ENCODE results near the gene TRIM29. TPM values are rescaled to one million over a fixed set of nuclear protein-coding genes. Genes with fewer than 3 reads are reported as not detected.

TRIM29 gene
- total and polyA plus RNA-seq, 10 of the 15 experiments (the other 5 are each of a cell fraction or from before 2014, with no cell fraction given): 0.08 to 0.67 (median 0.26) TPM; not detected in 5

GRCh38 chr11:120073196-120073595 lies 64.7 kb downstream of the TRIM29 start:
- POLR2A ChIA-PET: no interaction called here
- Histone ChIP-seq H3K9me3 (replicated peaks; ENCODE audit: control insufficient read depth, insufficient read depth, low read length) (no peaks in the 10 kb centered on the region), H2AFZ (ENCODE audit: control insufficient read depth, low read depth, low read length) (no peak overlapping the region), H3K79me2 (ENCODE audit: control insufficient read depth, insufficient read depth, low read length) (no peaks in the 10 kb centered on the region), H3K27me3 (replicated peaks in 1 of 2; ENCODE audit: control insufficient read depth in 2 of 2, insufficient read depth in 2 of 2, low read length in 1 of 2) (no peaks in the 10 kb centered on the region), H3K27ac (ENCODE audit: control insufficient read depth, insufficient read depth) (no peak overlapping the region), H4K20me1 (ENCODE audit: control insufficient read depth, insufficient read depth) (no peaks in the 10 kb centered on the region), H3K4me2 (ENCODE audit: control insufficient read depth, insufficient read depth) (no peak overlapping the region), H3K4me3 (no peak overlapping the region), H3K36me3 (ENCODE audit: control insufficient read depth in 2 of 2, insufficient read depth in 2 of 2, low read length in 1 of 2) (no peaks in the 10 kb centered on the region), H3K9ac (ENCODE audit: control insufficient read depth, insufficient read depth, low read length) (no peak overlapping the region), H3K4me1 (ENCODE audit: control insufficient read depth, insufficient read depth, low read length) (no peaks in the 10 kb centered on the region)
- RAD21 ChIA-PET (ENCODE audit: unreplicated experiment): no interaction called here
- no peak for FAIRE-seq
- ATAC-seq: no peak
- CTCF ChIA-PET: interaction anchor here (1.2 kb wide), 1 partner anchor 117 kb away, joined by 3 read pairs; no protein-coding TSS in a partner anchor
- no peak for TF ChIP-seq YY1 (IDR thresholded peaks at IDR 0.05; ENCODE audit: low read depth, low read length)
- TF ChIP-seq RUNX3 (IDR thresholded peaks at IDR 0.05; ENCODE audit: low read length): no peak
- no peak for TF ChIP-seq SPI1 (IDR thresholded peaks at IDR 0.05; ENCODE audit: borderline replicate concordance, insufficient read depth, low read depth, low read length)
- TF ChIP-seq ETV6 (conservative IDR thresholded peaks at IDR 0.05 in 1 of 2, IDR thresholded peaks at IDR 0.05 in 1 of 2; ENCODE audit: borderline replicate concordance in 1 of 2, low read depth in 1 of 2): no peak
- intact Hi-C loops (cut with micrococcal nuclease; ENCODE audit: unreplicated experiment): no loop called here
- SMC1A ChIA-PET (ENCODE audit: uncharacterized antibody, unreplicated experiment): no interaction called here
- DNase-seq (ENCODE audit: low read depth, low spot score): no peak
- BruUV-seq (replicated peaks): no TSS peak
- in situ Hi-C loops (cut with MboI): no loop called here
- 61% methylated on average over 16 of the region's 16 CpGs for WGBS (ENCODE audit: insufficient coverage, insufficient replicate concordance, low lambda C conversion rate, missing lambda C conversion rate)

GRCh38 chr11:120068114-120068573 lies 69.8 kb downstream of the TRIM29 start:
- DNase-seq (ENCODE audit: low read depth, low spot score): no peak
- in situ Hi-C loops (cut with MboI): no loop called here
- H4K20me1 ChIP-seq (ENCODE audit: control insufficient read depth, insufficient read depth): no peaks in the 10 kb centered on the region
- H3K4me2 ChIP-seq (ENCODE audit: control insufficient read depth, insufficient read depth): no peak overlapping the region
- H3K9ac ChIP-seq (ENCODE audit: control insufficient read depth, insufficient read depth, low read length): no peak overlapping the region
- no peak overlapping the region for H2AFZ ChIP-seq (ENCODE audit: control insufficient read depth, low read depth, low read length)
- ChIA-PET POLR2A (no interaction called here), CTCF (interaction anchor here (0.6 to 2.0 kb wide), 4 partner anchors 8 to 339 kb away, joined by 3 to 5 read pairs (median 3); partner anchors contain the start of gene NECTIN1), RAD21 (ENCODE audit: unreplicated experiment) (interaction anchor here (0.8 to 2.4 kb wide), 2 partner anchors 339 to 394 kb away, joined by 3 to 13 read pairs; partner anchors contain the start of gene NECTIN1), SMC1A (ENCODE audit: uncharacterized antibody, unreplicated experiment) (no interaction called here)
- BruUV-seq (replicated peaks): no TSS peak
- no peaks in the 10 kb centered on the region for H3K79me2 ChIP-seq (ENCODE audit: control insufficient read depth, insufficient read depth, low read length)
- intact Hi-C loops (cut with micrococcal nuclease; ENCODE audit: unreplicated experiment): no loop called here
- FAIRE-seq: no peak
- no peaks in the 10 kb centered on the region for H3K9me3 ChIP-seq (replicated peaks; ENCODE audit: control insufficient read depth, insufficient read depth, low read length)
- no peaks in the 10 kb centered on the region; a peak in 1 of 4 replicates for H3K27me3 ChIP-seq (replicated peaks in 1 of 2; ENCODE audit: control insufficient read depth in 2 of 2, insufficient read depth in 2 of 2, low read length in 1 of 2)
- 21% methylated on average over 8 of the region's 8 CpGs for WGBS (ENCODE audit: insufficient coverage, insufficient replicate concordance, low lambda C conversion rate, missing lambda C conversion rate)
- no peak overlapping the region for H3K4me3 ChIP-seq
- H3K4me1 ChIP-seq (ENCODE audit: control insufficient read depth, insufficient read depth, low read length): peaks cover 7% of the 10 kb centered on the region
- H3K27ac ChIP-seq (ENCODE audit: control insufficient read depth, insufficient read depth): no peak overlapping the region
- peak; percentile 69 for ATAC-seq
- H3K36me3 ChIP-seq (ENCODE audit: control insufficient read depth in 2 of 2, insufficient read depth in 2 of 2, low read length in 1 of 2): no peaks in the 10 kb centered on the region
- peak; percentile 83 for TF ChIP-seq PKNOX1 (IDR thresholded peaks at IDR 0.05)
- no peak for TF ChIP-seq HDAC6 (IDR thresholded peaks at IDR 0.05; ENCODE audit: unreplicated experiment)
- no peak for TF ChIP-seq TARDBP (IDR thresholded peaks at IDR 0.05; ENCODE audit: borderline replicate concordance)
